Measurements from ENCODE around the gene ASB2. TPM values are rescaled to one million over a fixed set of nuclear protein-coding genes. Genes with fewer than 3 reads are reported as not detected.

Gene ASB2
- total RNA-seq, 1 experiment from 2014 or later, result 0.40 TPM

- DNase-seq (ENCODE audit: low read depth), result no peak
These were observed 47.3 kb downstream of the ASB2 start for GRCh38 chr14:93929048-93929535.

- DNase-seq (ENCODE audit: low read depth), result no peak
These were observed 48.0 kb downstream of the ASB2 start for GRCh38 chr14:93928184-93929047.

- no peak for DNase-seq (ENCODE audit: low read depth)
These were observed 48.6 kb downstream of the ASB2 start for GRCh38 chr14:93927800-93928145.

GRCh38 chr14:93926873-93927799, 49.2 kb downstream of the ASB2 start, which contains the start of gene FAM181A:
TSS of gene FAM181A (plus strand) at chr14:93927344. CDS start at chr14:93928286, 942 bp downstream.
- no peak for DNase-seq (ENCODE audit: low read depth)

GRCh38 chr14:93926245-93926872, 50.0 kb downstream of the ASB2 start:
- DNase-seq (ENCODE audit: low read depth), result no peak

GRCh38 chr14:93925374-93925895, 50.9 kb downstream of the ASB2 start:
- DNase-seq (ENCODE audit: low read depth), result no peak

- DNase-seq (ENCODE audit: low read depth), result no peak
These were observed 51.6 kb downstream of the ASB2 start for GRCh38 chr14:93924592-93925355.

GRCh38 chr14:93923626-93924025, 52.7 kb downstream of the ASB2 start:
- no peak for DNase-seq (ENCODE audit: low read depth)

GRCh38 chr14:93921001-93921806, 55.2 kb downstream of the ASB2 start:
- no peak for DNase-seq (ENCODE audit: low read depth)

- no peak for DNase-seq (ENCODE audit: low read depth)
These were observed 59.2 kb downstream of the ASB2 start for GRCh38 chr14:93917141-93917540.

- DNase-seq (ENCODE audit: low read depth), result no peak
These were observed 59.9 kb downstream of the ASB2 start for GRCh38 chr14:93916498-93916897.

- DNase-seq (ENCODE audit: low read depth), result no peak
These were observed 60.6 kb downstream of the ASB2 start for GRCh38 chr14:93915800-93916199.

GRCh38 chr14:93915070-93915705, 61.2 kb downstream of the ASB2 start:
- no peak for DNase-seq (ENCODE audit: low read depth)

- no peak for DNase-seq (ENCODE audit: low read depth)
These were observed 62.1 kb downstream of the ASB2 start for GRCh38 chr14:93914278-93914677.

- DNase-seq (ENCODE audit: low read depth), result no peak
These were observed 63.6 kb downstream of the ASB2 start for GRCh38 chr14:93912782-93913181.

- DNase-seq (ENCODE audit: low read depth), result no peak
These were observed 64.3 kb downstream of the ASB2 start for GRCh38 chr14:93911975-93912615.

GRCh38 chr14:93909429-93910128, 66.8 kb downstream of the ASB2 start:
- no peak for DNase-seq (ENCODE audit: low read depth)

Data from LHCN-M2 (cell line).